ENCODE results near the gene GRM7. TPM values are rescaled to one million over a fixed set of nuclear protein-coding genes. Genes with fewer than 3 reads are reported as not detected.

The GRM7 gene
- total RNA-seq, 1 experiment from 2014 or later: not detected

DNA sequence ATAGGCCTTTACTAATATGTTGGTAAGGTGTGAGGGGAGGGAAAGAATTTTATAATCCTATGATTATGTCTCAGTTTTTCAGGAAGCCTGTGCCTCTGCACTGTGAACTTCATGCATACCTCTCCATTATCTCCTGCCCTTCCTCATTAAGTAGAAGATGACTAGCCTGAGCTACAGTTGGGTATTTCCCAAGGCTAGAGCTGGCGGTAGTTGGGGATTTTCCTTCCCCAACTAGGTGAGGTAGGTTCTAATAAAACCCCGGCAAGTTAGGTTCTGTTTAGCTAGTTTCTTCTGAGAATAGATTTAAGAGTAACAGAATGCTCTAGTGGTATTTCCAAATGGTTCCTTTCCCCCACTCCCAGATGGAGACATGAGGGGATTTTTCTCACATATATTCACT, 414.5 kb downstream of the GRM7 start:
- Histone ChIP-seq H3K4me1 (ENCODE audit: control insufficient read depth in 1 of 2, insufficient read depth in 2 of 2, low read length in 2 of 2) (no peaks in the 10 kb centered on the region), H3K27ac (ENCODE audit: low read depth, low read length) (no peak overlapping the region), H3K9me3 (ENCODE audit: control insufficient read depth in 1 of 2, insufficient read depth in 1 of 2, low read depth in 1 of 2, low read length in 2 of 2) (no peaks in the 10 kb centered on the region), H3K36me3 (ENCODE audit: control insufficient read depth in 1 of 2, insufficient read depth in 2 of 2, low read length in 2 of 2) (no peaks in the 10 kb centered on the region), H4K20me1 (ENCODE audit: insufficient read depth) (no peaks in the 10 kb centered on the region), H3K9ac (ENCODE audit: low read length) (no peak overlapping the region), H3K27me3 (ENCODE audit: insufficient read depth, low read length) (no peaks in the 10 kb centered on the region), H3K4me2 (ENCODE audit: low read length) (no peak overlapping the region), H3K4me3 (replicated peaks in 1 of 2; ENCODE audit: low read depth in 1 of 2, low read length in 2 of 2) (no peak overlapping the region), H3K9me2 (ENCODE audit: insufficient read depth) (no peaks in the 10 kb centered on the region), H2AFZ (ENCODE audit: low read depth, low read length, poor library complexity, severe bottlenecking) (no peak overlapping the region), H3K79me2 (ENCODE audit: insufficient read depth, low read length) (no peaks in the 10 kb centered on the region)
- DNase-seq (ENCODE audit: low read depth, low spot score) (no peak), ATAC-seq (no peak)
- POLR2A ChIA-PET: no interaction called here
- no TSS peak for BruUV-seq (replicated peaks)
- intact Hi-C loops (cut with micrococcal nuclease): no loop called here
- no peak for TF ChIP-seq POLR2A (IDR thresholded peaks at IDR 0.05; ENCODE audit: borderline replicate concordance, extremely low read depth, insufficient read depth, insufficient read length)
- TF ChIP-seq SP1 (IDR thresholded peaks at IDR 0.05; ENCODE audit: low read depth): no peak
- no peak for TF ChIP-seq TCF7L2 (IDR thresholded peaks at IDR 0.05; ENCODE audit: borderline replicate concordance, extremely low read depth, insufficient read depth, insufficient read length)
- no peak for TF ChIP-seq ZNF274 (IDR thresholded peaks at IDR 0.05; ENCODE audit: low read depth, low read length)
- CTCF ChIA-PET: no interaction called here
- RAD21 ChIA-PET (ENCODE audit: low non-redundant PET in 1 of 2, low total read pairs in 2 of 2, uncharacterized antibody in 2 of 2, unreplicated experiment in 2 of 2): no interaction called here

DNA sequence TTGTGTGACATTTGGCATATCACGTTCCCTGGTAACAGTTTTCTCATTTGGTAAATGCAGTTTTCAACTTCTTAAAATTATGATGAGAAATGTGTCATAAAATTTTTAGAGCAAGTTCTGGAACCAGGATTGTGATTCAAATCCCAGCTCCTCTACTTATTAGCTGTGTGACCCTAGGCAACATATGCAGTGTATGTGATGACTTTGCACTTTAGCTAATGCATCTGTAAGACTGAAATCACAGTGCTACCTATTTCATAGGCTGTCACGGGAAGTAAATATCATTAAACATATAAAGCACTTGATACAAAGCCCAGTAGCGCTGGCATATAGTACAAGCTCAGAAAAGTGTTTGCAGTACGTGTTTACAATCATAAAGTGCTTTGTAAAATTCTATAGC, 419.4 kb downstream of the GRM7 start:
- Histone ChIP-seq H2AFZ (ENCODE audit: low read depth, low read length, poor library complexity, severe bottlenecking) (no peak overlapping the region), H3K4me1 (ENCODE audit: control insufficient read depth in 1 of 2, insufficient read depth in 2 of 2, low read length in 2 of 2) (no peaks in the 10 kb centered on the region), H3K4me2 (ENCODE audit: low read length) (no peak overlapping the region), H3K36me3 (ENCODE audit: control insufficient read depth in 1 of 2, insufficient read depth in 2 of 2, low read length in 2 of 2) (no peaks in the 10 kb centered on the region), H3K4me3 (replicated peaks in 1 of 2; ENCODE audit: low read depth in 1 of 2, low read length in 2 of 2) (no peak overlapping the region), H3K9me3 (ENCODE audit: control insufficient read depth in 1 of 2, insufficient read depth in 1 of 2, low read depth in 1 of 2, low read length in 2 of 2) (no peaks in the 10 kb centered on the region), H3K9ac (ENCODE audit: low read length) (no peak overlapping the region), H3K27me3 (ENCODE audit: insufficient read depth, low read length) (no peaks in the 10 kb centered on the region), H3K27ac (ENCODE audit: low read depth, low read length) (no peak overlapping the region), H4K20me1 (ENCODE audit: insufficient read depth) (no peaks in the 10 kb centered on the region), H3K79me2 (ENCODE audit: insufficient read depth, low read length) (no peaks in the 10 kb centered on the region), H3K9me2 (ENCODE audit: insufficient read depth) (no peaks in the 10 kb centered on the region)
- ChIA-PET RAD21 (ENCODE audit: low non-redundant PET in 1 of 2, low total read pairs in 2 of 2, uncharacterized antibody in 2 of 2, unreplicated experiment in 2 of 2) (no interaction called here), CTCF (no interaction called here), POLR2A (no interaction called here)
- ATAC-seq: no peak
- BruUV-seq (replicated peaks): no TSS peak
- TF ChIP-seq ELF1 (IDR thresholded peaks at IDR 0.05; ENCODE audit: borderline replicate concordance, low read depth): no peak
- TF ChIP-seq, protein P1, sequence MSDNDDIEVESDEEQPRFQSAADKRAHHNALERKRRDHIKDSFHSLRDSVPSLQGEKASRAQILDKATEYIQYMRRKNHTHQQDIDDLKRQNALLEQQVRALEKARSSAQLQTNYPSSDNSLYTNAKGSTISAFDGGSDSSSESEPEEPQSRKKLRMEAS (IDR thresholded peaks at IDR 0.05): no peak
- TF ChIP-seq EGR1 (IDR thresholded peaks at IDR 0.05; ENCODE audit: low read depth): no peak
- intact Hi-C loops (cut with micrococcal nuclease): no loop called here
- no peak for DNase-seq (ENCODE audit: low read depth, low spot score)
